SK-N-SH (cell line): ENCODE measurements around the gene DNAH3. TPM values are rescaled to one million over a fixed set of nuclear protein-coding genes. Genes with fewer than 3 reads are reported as not detected.

Experiments used
- CTCF ChIA-PET: fragments of 300-600, 350-600 bp; formaldehyde crosslinking; extraction: SDS; loops from one replicate; lab custom pipeline; 2021; lab: Yijun Ruan, JAX
- POLR2A ChIA-PET: fragments of 350-600 bp; sonication (Branson Sonifier 250); formaldehyde crosslinking; extraction: SDS; loops from one replicate; lab custom pipeline; 2020; ENCODE audit warnings: antibody characterized with exemption, inconsistent platforms; lab: Yijun Ruan, JAX
- DNase-seq: peaks from one replicate; pipeline ENCODE4 v3.0.0; 2012
- H2AFZ ChIP-seq: fragments of 200-600 bp; sonication (generic); 2 replicates; pipeline ENCODE4 v1.8.1; 2016; ENCODE audit warnings: antibody characterized with exemption, mild to moderate bottlenecking, low read depth
- H3F3A ChIP-seq: fragments of 200-600 bp; sonication (generic); replicated peaks from 2 replicates; pipeline ENCODE3; 2016; ENCODE audit warnings: antibody characterized with exemption, mild to moderate bottlenecking; ENCODE audit not compliant: insufficient read depth
- H3K27ac ChIP-seq, 2 experiments: fragments of 200-500 bp in 1 of 2; fragments of 200-600 bp in 1 of 2; sonication (Bioruptor generic) in 1 of 2; sonication (generic), shearing (Covaris generic) in 1 of 2; 2 replicates each; pipeline versions ENCODE4 v1.5.1 to v1.6.1; 2014 to 2016; ENCODE audit warnings: low read depth in 2 of 2, inconsistent platforms in 1 of 2, low read length in 1 of 2, mild to moderate bottlenecking in 1 of 2, mixed read lengths in 1 of 2
- H3K27me3 ChIP-seq: fragments of 200-600 bp; sonication (generic), shearing (Covaris generic); 2 replicates; pipeline ENCODE4 v1.6.1; 2016; ENCODE audit warnings: mixed run types; ENCODE audit not compliant: insufficient read depth
- H3K36me3 ChIP-seq, 2 experiments: fragments of 200-500 bp in 1 of 2; fragments of 200-600 bp in 1 of 2; sonication (Bioruptor generic) in 1 of 2; sonication (generic) in 1 of 2; replicated peaks in 1 of 2; 2 replicates each; pipeline versions ENCODE3 to v1.5.1; 2014 to 2016; ENCODE audit warnings: low read length in 1 of 2, mild to moderate bottlenecking in 1 of 2; ENCODE audit not compliant: insufficient read depth in 2 of 2, control insufficient read depth in 1 of 2
- H3K4me1 ChIP-seq, 2 experiments: fragments of 200-500 bp in 1 of 2; fragments of 200-600 bp in 1 of 2; sonication (Bioruptor generic) in 1 of 2; sonication (generic), shearing (Covaris generic) in 1 of 2; 2 replicates each; pipeline versions ENCODE4 v1.5.1 to v1.6.1; 2014 to 2016; ENCODE audit warnings: low read depth in 1 of 2, low read length in 1 of 2, mixed run types in 1 of 2; ENCODE audit not compliant: insufficient read depth in 2 of 2, control insufficient read depth in 1 of 2
- H3K4me2 ChIP-seq: fragments of 200-600 bp; sonication (generic), shearing (Covaris generic); 2 replicates; pipeline ENCODE4 v1.6.1; 2017; ENCODE audit warnings: mixed run types
- H3K4me3 ChIP-seq, 2 experiments: fragments of 200-500 bp in 1 of 2; fragments of 200-600 bp in 1 of 2; sonication (Bioruptor generic) in 1 of 2; sonication (generic), shearing (Covaris generic) in 1 of 2; 2 replicates each; pipeline versions ENCODE4 v1.5.1 to v1.8.1; 2014 to 2016; ENCODE audit warnings: low read depth in 2 of 2, inconsistent platforms in 1 of 2, low read length in 1 of 2, mild to moderate bottlenecking in 1 of 2, mixed read lengths in 1 of 2, moderate library complexity in 1 of 2
- H3K79me2 ChIP-seq: fragments of 200-600 bp; sonication (generic); 2 replicates; pipeline ENCODE4 v1.8.1; 2017; ENCODE audit warnings: mild to moderate bottlenecking; ENCODE audit not compliant: insufficient read depth
- H3K9ac ChIP-seq: fragments of 200-600 bp; sonication (generic); 2 replicates; pipeline ENCODE4 v1.6.1; 2017; ENCODE audit warnings: mixed run types
- H3K9me2 ChIP-seq: fragments of 200-600 bp; sonication (generic); 2 replicates; pipeline ENCODE4 v1.6.1; 2017; ENCODE audit warnings: mixed run types
- H3K9me3 ChIP-seq: fragments of 200-600 bp; sonication (generic); 2 replicates; pipeline ENCODE4 v1.6.1; 2017; ENCODE audit warnings: mixed run types, mild to moderate bottlenecking, moderate library complexity
- H4K20me1 ChIP-seq: fragments of 200-600 bp; sonication (generic); 2 replicates; pipeline ENCODE4 v1.6.1; 2017; ENCODE audit warnings: mild to moderate bottlenecking, mixed run types; ENCODE audit not compliant: insufficient read depth
- CHD2 ChIP-seq: fragments of 150-350 bp; IDR thresholded peaks from 2 replicates; pipeline ENCODE4 v1.6.1; 2018; ENCODE audit warnings: low read length; ENCODE audit not compliant: partially characterized antibody
- ELF1 ChIP-seq: IDR thresholded peaks from 2 replicates; pipeline ENCODE4 v1.4.0; 2012
- EP300 ChIP-seq, 2 experiments: IDR thresholded peaks; 2 replicates each; pipeline versions ENCODE4 v1.4.0 to v1.6.1; 2012; ENCODE audit warnings: borderline replicate concordance in 1 of 2, low read depth in 1 of 2, low read length in 1 of 2
- FOXM1 ChIP-seq: IDR thresholded peaks from 2 replicates; pipeline ENCODE4 v1.4.0; 2012; ENCODE audit warnings: low read depth, mild to moderate bottlenecking
- MAX ChIP-seq: IDR thresholded peaks from 2 replicates; pipeline ENCODE4 v1.4.0; 2012; ENCODE audit warnings: low read depth
- NFIC ChIP-seq: IDR thresholded peaks from 2 replicates; pipeline ENCODE4 v1.4.0; 2012; ENCODE audit warnings: borderline replicate concordance
- POLR2AphosphoS5 ChIP-seq: IDR thresholded peaks from 2 replicates; pipeline ENCODE4 v1.6.1; 2012; ENCODE audit warnings: low read depth, low read length
- RAD21 ChIP-seq: IDR thresholded peaks from 2 replicates; pipeline ENCODE4 v1.6.1; 2012; ENCODE audit warnings: mild to moderate bottlenecking, low read length
- REST ChIP-seq: IDR thresholded peaks from 2 replicates; pipeline ENCODE4 v1.6.1; 2012; ENCODE audit warnings: mild to moderate bottlenecking, low read depth, low read length, moderate library complexity
- TEAD4 ChIP-seq: IDR thresholded peaks from 2 replicates; pipeline ENCODE4 v1.4.0; 2012; ENCODE audit warnings: mild to moderate bottlenecking, borderline replicate concordance; ENCODE audit not compliant: insufficient read depth
- YY1 ChIP-seq: IDR thresholded peaks from 2 replicates; pipeline ENCODE4 v1.4.0; 2012; ENCODE audit warnings: low read depth, mild to moderate bottlenecking
- WGBS: methylation state at CpG from one replicate; pipeline ENCODE4 v1.1.6; 2017; ENCODE audit warnings: low lambda C conversion rate; 5-methylcytosine and 5-hydroxymethylcytosine counted together
- polyA plus RNA-seq, 3 experiments: library from polyadenylated mRNA; depleted of rRNA; stranded (reverse); fragments of >200 nt; gene quantifications; 2 replicates each; pipeline ENCODE4 v1.2.3, GENCODE V29; 2012
- TF ChIP-seq, protein P1 (sequence below): IDR thresholded peaks from 2 replicates; pipeline ENCODE4 v1.4.0; 2012; ENCODE audit warnings: low read depth, borderline replicate concordance
- TF ChIP-seq, protein P2 (sequence below): IDR thresholded peaks from 2 replicates; pipeline ENCODE4; 2012
- TF ChIP-seq, protein P3 (sequence below): fragments of 150-350 bp; IDR thresholded peaks from 2 replicates; pipeline ENCODE4 v1.6.1; 2017; ENCODE audit warnings: antibody characterized with exemption, low read length, low read depth, borderline replicate concordance

The DNAH3 gene
- polyA plus RNA-seq, 1 of the 3 experiments (the other 2 are of a cell fraction) = not detected

DNA sequence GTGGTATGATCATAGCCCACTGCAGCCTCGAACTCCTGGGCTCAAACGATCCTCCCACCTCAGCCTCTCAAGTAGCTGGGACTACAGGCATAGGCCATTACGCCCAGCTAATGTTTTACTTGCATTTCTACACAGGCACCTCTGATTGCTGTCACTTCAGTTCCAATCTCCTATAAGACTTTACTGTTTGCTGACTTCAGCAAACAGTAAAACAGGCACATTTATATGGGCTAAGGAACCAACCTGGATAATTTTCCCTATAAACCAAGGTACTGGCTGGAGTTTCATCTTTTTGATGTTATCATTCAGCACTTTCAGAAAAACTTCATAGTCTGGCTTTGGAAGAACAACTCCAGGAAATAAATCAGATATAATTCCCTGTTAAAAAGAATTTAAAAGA is 114.2 kb downstream of the DNAH3 start:
- Histone ChIP-seq H3K9ac (no peak overlapping the region), H3K4me3 (no peak overlapping the region), H3F3A (no peaks in the 10 kb centered on the region), H3K9me3 (no peaks in the 10 kb centered on the region), H3K4me2 (no peak overlapping the region), H2AFZ (no peak overlapping the region), H3K79me2 (no peaks in the 10 kb centered on the region), H3K4me1 (no peaks in the 10 kb centered on the region), H4K20me1 (no peaks in the 10 kb centered on the region), H3K27ac (no peak overlapping the region), H3K36me3 (no peaks in the 10 kb centered on the region), H3K9me2 (no peaks in the 10 kb centered on the region), H3K27me3 (no peaks in the 10 kb centered on the region; the same call in 1 of the 2 replicates)
- no peak for TF ChIP-seq RAD21
- no peak for TF ChIP-seq TEAD4
- no peak for TF ChIP-seq EP300 (IDR thresholded peaks at IDR 0.05; ENCODE audit: borderline replicate concordance in 1 of 2, low read depth in 1 of 2, low read length in 1 of 2)
- WGBS = 30% methylated on average over 3 of the region's 3 CpGs
- CTCF ChIA-PET = no interaction called here
- POLR2A ChIA-PET = no interaction called here
- DNase-seq = no peak

DNA sequence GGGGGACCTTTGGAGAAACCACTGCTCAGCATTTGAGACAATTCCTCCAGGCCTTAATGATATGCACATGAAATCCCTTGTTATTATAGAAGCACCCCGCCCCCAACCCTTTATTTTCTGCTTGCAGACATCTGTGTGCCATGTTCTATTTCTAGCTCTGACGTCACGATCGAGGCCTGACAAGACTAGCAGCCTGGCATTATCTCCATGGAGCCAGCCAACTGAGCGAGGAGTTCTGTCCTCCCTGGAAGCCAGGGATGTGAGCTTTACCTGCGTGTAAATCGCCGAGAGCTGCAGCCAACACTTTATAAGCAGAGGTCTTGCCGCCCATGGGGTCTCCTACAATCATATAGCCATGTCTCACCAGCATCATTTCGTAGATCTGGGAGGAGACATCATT is 116.9 kb downstream of the DNAH3 start:
- no peak overlapping the region for H3K27ac ChIP-seq
- 45% methylated on average over 8 of the region's 10 CpGs for WGBS
- no peak for TF ChIP-seq TEAD4
- TF ChIP-seq MAX = no peak
- TF ChIP-seq YY1 = no peak
- TF ChIP-seq, protein P1, sequence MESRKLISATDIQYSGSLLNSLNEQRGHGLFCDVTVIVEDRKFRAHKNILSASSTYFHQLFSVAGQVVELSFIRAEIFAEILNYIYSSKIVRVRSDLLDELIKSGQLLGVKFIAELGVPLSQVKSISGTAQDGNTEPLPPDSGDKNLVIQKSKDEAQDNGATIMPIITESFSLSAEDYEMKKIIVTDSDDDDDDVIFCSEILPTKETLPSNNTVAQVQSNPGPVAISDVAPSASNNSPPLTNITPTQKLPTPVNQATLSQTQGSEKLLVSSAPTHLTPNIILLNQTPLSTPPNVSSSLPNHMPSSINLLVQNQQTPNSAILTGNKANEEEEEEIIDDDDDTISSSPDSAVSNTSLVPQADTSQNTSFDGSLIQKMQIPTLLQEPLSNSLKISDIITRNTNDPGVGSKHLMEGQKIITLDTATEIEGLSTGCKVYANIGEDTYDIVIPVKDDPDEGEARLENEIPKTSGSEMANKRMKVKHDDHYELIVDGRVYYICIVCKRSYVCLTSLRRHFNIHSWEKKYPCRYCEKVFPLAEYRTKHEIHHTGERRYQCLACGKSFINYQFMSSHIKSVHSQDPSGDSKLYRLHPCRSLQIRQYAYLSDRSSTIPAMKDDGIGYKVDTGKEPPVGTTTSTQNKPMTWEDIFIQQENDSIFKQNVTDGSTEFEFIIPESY = no peak
- TF ChIP-seq POLR2AphosphoS5 = no peak
- TF ChIP-seq CHD2 = no peak
- TF ChIP-seq FOXM1 = no peak
- TF ChIP-seq, protein P2, sequence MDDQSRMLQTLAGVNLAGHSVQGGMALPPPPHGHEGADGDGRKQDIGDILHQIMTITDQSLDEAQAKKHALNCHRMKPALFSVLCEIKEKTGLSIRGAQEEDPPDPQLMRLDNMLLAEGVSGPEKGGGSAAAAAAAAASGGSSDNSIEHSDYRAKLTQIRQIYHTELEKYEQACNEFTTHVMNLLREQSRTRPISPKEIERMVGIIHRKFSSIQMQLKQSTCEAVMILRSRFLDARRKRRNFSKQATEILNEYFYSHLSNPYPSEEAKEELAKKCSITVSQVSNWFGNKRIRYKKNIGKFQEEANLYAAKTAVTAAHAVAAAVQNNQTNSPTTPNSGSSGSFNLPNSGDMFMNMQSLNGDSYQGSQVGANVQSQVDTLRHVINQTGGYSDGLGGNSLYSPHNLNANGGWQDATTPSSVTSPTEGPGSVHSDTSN = no peak
- TF ChIP-seq ELF1 = no peak
- TF ChIP-seq REST = no peak
- TF ChIP-seq NFIC = no peak
- TF ChIP-seq, protein P3, sequence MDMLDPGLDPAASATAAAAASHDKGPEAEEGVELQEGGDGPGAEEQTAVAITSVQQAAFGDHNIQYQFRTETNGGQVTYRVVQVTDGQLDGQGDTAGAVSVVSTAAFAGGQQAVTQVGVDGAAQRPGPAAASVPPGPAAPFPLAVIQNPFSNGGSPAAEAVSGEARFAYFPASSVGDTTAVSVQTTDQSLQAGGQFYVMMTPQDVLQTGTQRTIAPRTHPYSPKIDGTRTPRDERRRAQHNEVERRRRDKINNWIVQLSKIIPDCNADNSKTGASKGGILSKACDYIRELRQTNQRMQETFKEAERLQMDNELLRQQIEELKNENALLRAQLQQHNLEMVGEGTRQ = no peak
- H3F3A ChIP-seq = no peaks in the 10 kb centered on the region
- H3K4me1 ChIP-seq = no peaks in the 10 kb centered on the region
- ChIA-PET CTCF (interaction anchor here (1.1 kb wide), 1 partner anchor 183 kb away, joined by 4 read pairs; no protein-coding TSS in a partner anchor), POLR2A (no interaction called here)
- no peaks in the 10 kb centered on the region for H4K20me1 ChIP-seq
- no peak overlapping the region for H3K9ac ChIP-seq
- no peaks in the 10 kb centered on the region for H3K36me3 ChIP-seq
- H3K9me3 ChIP-seq = no peaks in the 10 kb centered on the region
- peak; percentile 15 for DNase-seq
- H3K4me3 ChIP-seq = no peak overlapping the region
- H3K4me2 ChIP-seq = no peak overlapping the region
- no peaks in the 10 kb centered on the region for H3K79me2 ChIP-seq
- no peaks in the 10 kb centered on the region; the same call in 1 of the 2 replicates for H3K27me3 ChIP-seq
- no peak overlapping the region for H2AFZ ChIP-seq
- H3K9me2 ChIP-seq = no peaks in the 10 kb centered on the region
